GM18858 (cell line): ENCODE results near the gene GFOD1.

Source experiments
- ATAC-seq: cut with Tn5 transposase; IDR thresholded peaks from one replicate; pipeline ENCODE4 v1.9.1; 2021; ENCODE audit not compliant: unreplicated experiment

GFOD1 gene

DNA sequence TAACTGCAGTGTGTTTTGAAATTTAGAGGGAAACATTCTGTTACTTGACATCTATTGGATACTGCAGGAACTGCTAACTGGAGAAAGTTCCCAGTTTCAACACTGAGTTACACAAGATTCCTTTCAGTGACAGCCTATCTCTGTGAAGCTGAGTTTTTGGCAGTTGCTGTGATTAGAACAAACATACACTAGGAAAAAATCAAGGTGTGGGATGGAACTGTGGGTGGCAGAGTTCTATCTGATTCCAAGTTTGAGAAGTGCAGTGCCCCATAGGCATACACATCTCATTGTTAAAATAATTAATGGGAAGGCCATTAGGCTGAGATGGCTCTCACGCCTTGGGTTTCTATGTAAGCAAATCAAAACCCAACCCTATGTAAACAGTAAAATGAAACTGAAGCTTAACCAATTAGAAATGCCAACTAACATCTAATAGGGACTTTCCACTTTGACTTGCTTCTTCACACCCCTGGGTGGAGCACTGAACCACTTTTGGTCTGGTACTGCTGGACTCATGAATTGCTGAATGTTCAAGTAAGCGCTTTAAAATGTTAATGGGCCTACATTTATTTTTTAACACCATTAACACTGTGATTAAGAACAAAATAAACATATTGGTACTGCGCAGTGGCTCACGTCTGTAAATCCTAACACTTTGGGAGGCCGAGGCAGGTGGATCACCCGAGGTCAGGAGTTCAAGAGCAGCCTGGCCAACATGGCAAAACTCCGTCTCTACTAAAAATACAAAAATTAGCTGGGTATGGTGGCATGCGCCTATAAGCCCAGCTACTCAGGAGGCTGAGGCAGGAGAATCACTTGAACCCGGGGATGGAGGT lies 103.9 kb downstream of the GFOD1 start:
- peak; percentile 96 for ATAC-seq

DNA sequence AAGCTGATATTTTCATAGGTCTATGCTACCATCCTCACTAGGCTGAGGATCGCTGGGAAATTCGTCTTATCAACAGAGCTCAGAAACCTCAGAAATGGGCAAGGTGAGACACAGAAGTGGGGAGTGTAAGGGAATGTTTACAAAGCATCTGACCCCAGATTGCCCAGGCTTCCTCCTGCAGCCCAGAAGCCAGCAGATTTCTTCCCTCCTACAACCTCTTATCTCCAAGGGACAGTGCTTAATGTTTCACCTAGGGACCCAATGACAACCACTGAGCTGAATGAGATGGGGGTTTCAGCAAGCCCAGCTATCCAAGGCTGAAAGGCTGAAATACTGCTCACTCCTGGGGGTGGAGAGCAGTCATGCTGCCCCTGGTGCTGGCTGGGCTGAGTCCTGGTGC lies 106.6 kb downstream of the GFOD1 start:
- ATAC-seq: no peak

DNA sequence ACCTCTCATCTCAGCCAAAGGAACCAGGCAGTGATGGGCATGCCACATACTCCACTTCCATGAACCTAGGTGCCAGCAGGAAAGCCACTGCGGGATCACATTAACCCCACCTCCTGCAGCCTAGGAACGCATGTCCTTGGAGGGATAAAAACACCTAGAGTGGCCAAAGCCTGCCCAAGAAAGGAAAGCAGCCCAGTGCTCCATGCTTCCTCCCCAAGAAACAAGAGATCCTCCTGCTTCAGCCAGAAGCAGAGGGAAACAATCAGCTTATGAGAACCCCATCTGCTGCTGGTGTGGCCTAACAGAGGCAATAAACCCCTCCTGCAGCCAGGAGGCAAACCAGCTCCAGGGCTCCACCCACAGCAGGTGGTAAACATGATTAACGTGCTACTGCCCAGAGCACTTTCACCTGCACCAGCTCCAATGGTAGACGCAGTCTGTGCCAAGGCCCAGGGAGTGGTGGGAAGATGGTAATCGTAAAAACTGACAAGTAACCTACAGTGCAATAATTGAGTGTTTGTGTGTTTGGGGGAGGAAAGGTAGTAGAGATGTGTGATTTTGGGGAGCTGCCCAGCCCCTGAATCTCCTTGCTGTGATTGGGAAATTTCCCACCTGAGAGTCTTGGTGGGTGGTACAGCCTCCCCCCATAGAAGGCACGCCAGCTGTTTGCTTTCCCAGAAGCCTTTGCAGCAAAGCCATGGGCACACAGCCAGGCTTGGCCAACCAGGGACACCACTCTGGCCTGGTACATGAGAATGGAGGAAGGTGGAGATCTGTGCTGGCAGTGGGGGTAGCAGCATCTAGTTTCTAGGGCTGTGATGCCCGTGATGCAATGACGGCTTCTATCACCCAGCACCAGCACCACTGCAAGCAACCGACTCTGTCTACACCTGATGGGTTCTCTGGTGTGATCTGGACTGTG lies 108.5 kb downstream of the GFOD1 start:
- ATAC-seq: no peak

DNA sequence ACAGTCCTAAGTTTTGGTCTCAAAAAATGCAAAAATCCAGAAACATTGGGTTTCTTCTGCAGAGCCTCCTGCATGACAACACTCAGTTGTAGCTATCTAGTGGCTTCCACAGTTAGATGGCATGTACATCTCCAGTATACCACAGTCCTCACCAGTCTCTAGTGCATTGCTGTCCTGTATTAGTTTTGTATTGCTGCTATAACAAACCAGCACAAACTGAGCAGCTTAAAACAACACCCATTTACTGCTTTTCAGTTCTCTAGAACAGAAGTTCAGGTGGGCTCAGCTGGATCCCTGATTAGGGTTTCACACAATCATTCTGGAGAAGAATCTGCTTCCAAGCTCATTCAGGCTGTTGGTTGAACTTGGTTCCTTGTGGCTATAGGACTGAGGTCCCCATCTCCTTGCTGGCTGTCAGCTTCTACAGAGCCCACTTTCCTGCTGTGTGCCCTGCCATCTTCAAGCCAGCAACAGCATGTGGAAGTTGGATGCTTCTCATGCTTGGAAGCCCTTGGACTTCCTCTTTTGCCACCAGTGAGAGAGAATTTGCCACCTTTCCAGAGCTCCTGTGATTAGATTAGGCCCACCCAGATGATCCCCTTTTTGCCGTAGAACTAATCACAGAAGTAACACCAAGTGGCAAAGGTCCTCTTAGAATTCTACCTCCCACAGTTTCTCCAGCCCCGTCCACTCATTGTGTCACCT lies 110.2 kb downstream of the GFOD1 start:
- no peak for ATAC-seq

- ATAC-seq: peak; percentile 68
Measured at GRCh38 chr6:13375360-13375878, 112.0 kb downstream of the GFOD1 start.

GRCh38 chr6:13373919-13374318 lies 113.5 kb downstream of the GFOD1 start:
- no peak for ATAC-seq

DNA sequence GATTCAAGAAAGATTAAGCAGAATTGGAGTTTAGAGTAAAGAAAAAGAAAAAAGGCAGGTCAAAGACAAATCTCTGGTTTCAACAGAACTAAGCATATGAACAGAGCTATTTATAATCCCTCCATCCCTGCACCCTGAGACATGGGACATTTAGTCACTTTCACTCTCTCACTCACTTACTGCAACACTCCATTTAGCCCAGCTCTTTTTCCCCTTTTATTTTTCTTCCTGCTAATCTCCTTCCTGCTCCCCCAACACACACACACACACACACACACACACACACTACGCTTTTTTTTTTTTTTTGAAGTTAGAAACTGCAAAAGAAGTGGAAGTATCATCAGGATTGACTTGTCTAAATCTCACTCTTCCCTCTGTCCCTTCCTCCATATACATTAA lies 113.9 kb downstream of the GFOD1 start:
- ATAC-seq: no peak

GRCh38 chr6:13372688-13373487 lies 114.5 kb downstream of the GFOD1 start:
- ATAC-seq: no peak

GRCh38 chr6:13372076-13372475 lies 115.3 kb downstream of the GFOD1 start:
- ATAC-seq: no peak

DNA sequence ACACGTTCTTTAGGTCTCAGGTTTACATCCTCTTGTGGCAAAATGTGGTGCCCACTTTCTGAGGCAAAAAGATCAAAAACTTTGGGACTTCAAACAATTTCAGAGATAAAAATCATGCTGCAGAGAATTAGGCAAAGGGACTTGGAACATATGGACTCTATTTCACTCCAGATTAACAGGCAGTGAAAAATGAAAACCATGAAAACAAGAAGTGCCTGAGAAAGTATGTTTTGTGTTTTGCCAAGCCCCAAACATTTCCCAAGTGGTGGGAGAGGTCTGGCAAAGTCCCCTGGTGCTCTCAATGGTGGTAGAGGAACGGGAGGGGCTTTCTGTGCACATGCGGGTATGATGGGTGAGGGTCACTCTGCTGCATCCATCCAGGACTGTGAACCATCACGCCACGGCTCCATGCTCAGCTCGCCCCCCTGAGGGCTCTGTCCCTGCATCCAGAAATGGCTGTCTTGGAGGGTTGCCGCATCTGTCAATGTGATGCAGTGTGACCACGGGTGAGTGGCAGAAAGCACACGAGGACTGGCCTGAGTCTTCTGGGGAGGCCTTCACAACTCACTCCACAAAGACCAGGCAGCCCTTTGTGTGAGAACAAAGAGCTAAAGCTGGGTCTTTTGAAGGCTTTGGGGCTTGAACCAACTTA lies 115.9 kb downstream of the GFOD1 start:
- ATAC-seq: no peak

DNA sequence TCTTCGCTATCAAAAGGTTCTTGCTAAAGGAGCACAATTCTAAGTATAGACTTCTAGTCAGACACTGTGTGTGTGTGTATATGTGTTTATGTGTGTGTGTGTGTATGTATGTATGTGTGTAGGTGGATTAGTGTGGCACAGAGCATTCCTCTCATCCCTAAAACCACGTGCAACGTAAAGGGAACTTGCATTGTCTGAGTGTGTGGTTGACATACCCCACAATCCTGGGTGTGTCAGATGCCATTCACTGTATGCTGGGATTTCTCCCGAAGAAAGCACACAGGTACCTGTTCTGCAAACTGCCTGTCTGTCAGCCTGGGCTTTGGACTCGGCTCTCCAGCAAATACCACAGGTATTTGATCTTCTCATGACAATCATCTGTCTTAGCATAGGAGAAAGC lies 116.8 kb downstream of the GFOD1 start:
- no peak for ATAC-seq

GRCh38 chr6:13369591-13369990 lies 117.8 kb downstream of the GFOD1 start:
- ATAC-seq: no peak

DNA sequence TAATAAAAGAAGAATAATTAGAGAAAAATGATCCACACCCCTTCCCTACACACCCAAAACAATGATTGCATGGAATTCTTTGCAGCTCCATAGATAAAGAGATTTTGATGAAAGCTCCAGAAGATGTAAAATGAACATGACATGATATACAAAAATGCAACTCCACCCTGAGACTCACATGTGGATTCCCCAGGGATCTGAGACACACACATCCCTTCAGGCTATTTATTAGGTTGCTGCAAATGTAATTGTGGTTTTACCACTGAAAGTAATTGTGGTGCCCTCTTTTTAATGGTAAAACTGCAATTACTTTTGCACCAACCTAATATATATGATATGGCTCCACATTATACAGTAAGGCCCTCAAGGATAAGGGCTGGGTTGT lies 118.7 kb downstream of the GFOD1 start:
- no peak for ATAC-seq

- ATAC-seq: no peak
Measured at GRCh38 chr6:13368079-13368730, 119.2 kb downstream of the GFOD1 start.

GRCh38 chr6:13367396-13367795 lies 120.0 kb downstream of the GFOD1 start:
- no peak for ATAC-seq

DNA sequence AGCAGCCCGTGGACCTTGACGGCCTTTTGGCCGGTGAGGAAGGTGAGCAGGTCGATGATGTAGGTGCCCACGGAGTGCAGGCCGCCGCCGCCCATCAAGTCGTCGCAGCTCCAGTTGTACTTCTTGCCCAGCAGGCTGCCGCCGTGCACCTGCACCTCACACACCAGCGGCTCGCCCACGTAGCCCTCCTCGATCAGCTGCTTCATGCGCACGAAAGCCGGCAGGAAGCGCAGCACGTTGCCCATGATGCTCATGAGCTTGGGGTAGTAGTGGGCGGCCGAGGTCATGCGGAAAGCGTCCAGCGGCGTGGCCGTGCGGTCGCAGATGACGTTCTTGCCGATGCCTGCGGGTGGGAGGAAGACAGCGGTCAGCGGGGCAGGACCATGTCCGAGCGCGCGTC lies 122.1 kb downstream of the GFOD1 start:
- no peak for ATAC-seq

- ATAC-seq: no peak
Measured at GRCh38 chr6:13364842-13365241, 122.6 kb downstream of the GFOD1 start.

GRCh38 chr6:13362412-13362811 lies 125.0 kb downstream of the GFOD1 start:
- no peak for ATAC-seq
